H9 (cell line): ENCODE data around the gene SOX11. TPM values are rescaled to one million over a fixed set of nuclear protein-coding genes. Genes with fewer than 3 reads are reported as not detected.

Source experiments
- DNase-seq: peaks from one replicate; pipeline ENCODE4 v3.0.0-alpha.2; 2017
- H2AFZ ChIP-seq: one replicate; pipeline ENCODE4 v1.6.1; 2013; ENCODE audit warnings: mild to moderate bottlenecking, low read length, control low read depth, moderate library complexity
- H2AK5ac ChIP-seq: 2 replicates; pipeline ENCODE4 v1.6.1; 2013; ENCODE audit warnings: low read length, control low read depth, mixed read lengths; ENCODE audit not compliant: insufficient read length
- H2BK120ac ChIP-seq: one replicate; pipeline ENCODE4 v1.6.1; 2013; ENCODE audit warnings: low read depth, mild to moderate bottlenecking, low read length, control low read depth, inconsistent platforms; ENCODE audit not compliant: poor library complexity, severe bottlenecking
- H2BK12ac ChIP-seq: 2 replicates; pipeline ENCODE4 v1.6.1; 2013; ENCODE audit warnings: low read length, control low read depth, mixed read lengths, low read depth; ENCODE audit not compliant: insufficient read length
- H2BK15ac ChIP-seq: 2 replicates; pipeline ENCODE4 v1.6.1; 2013; ENCODE audit warnings: low read depth, low read length, control low read depth
- H2BK20ac ChIP-seq: one replicate; pipeline ENCODE4 v1.6.1; 2013; ENCODE audit warnings: low read depth, mild to moderate bottlenecking, low read length, control low read depth, inconsistent platforms; ENCODE audit not compliant: poor library complexity, severe bottlenecking
- H2BK5ac ChIP-seq: 2 replicates; pipeline ENCODE4 v1.6.1; 2013; ENCODE audit warnings: low read length, control low read depth, mixed read lengths; ENCODE audit not compliant: insufficient read length
- H3K14ac ChIP-seq: 2 replicates; pipeline ENCODE4 v1.6.1; 2013; ENCODE audit warnings: low read length, control low read depth; ENCODE audit not compliant: insufficient read depth
- H3K18ac ChIP-seq: 2 replicates; pipeline ENCODE4 v1.6.1; 2013; ENCODE audit warnings: low read depth, mild to moderate bottlenecking, mixed read lengths, low read length, control low read depth; ENCODE audit not compliant: insufficient read length
- H3K23ac ChIP-seq: 2 replicates; pipeline ENCODE4 v1.6.1; 2013; ENCODE audit warnings: low read length, control low read depth, mixed read lengths, low read depth; ENCODE audit not compliant: insufficient read length
- H3K23me2 ChIP-seq: 2 replicates; pipeline ENCODE4 v1.6.1; 2013; ENCODE audit warnings: low read depth, mild to moderate bottlenecking, mixed read lengths, low read length, control low read depth; ENCODE audit not compliant: insufficient read length, poor library complexity, severe bottlenecking
- H3K27ac ChIP-seq: 2 replicates; pipeline ENCODE4 v1.5.1; 2013; ENCODE audit warnings: low read length, control low read depth, mixed read lengths, low read depth; ENCODE audit not compliant: insufficient read length
- H3K27me3 ChIP-seq: 2 replicates; pipeline ENCODE4 v1.6.1; 2013; ENCODE audit warnings: low read length, control low read depth, inconsistent platforms; ENCODE audit not compliant: insufficient read depth
- H3K4ac ChIP-seq: 2 replicates; pipeline ENCODE4 v1.6.1; 2013; ENCODE audit warnings: low read depth, mild to moderate bottlenecking, control low read depth, inconsistent platforms, low read length, moderate library complexity
- H3K4me1 ChIP-seq: 2 replicates; pipeline ENCODE4 v1.6.1; 2013; ENCODE audit warnings: low read length, control low read depth, inconsistent platforms; ENCODE audit not compliant: insufficient read depth
- H3K4me2 ChIP-seq: 2 replicates; pipeline ENCODE4 v1.6.1; 2013; ENCODE audit warnings: low read length, control low read depth, mixed read lengths; ENCODE audit not compliant: insufficient read length, insufficient read depth
- H3K56ac ChIP-seq: 2 replicates; pipeline ENCODE4 v1.6.1; 2013; ENCODE audit warnings: low read depth, mild to moderate bottlenecking, mixed read lengths, low read length, control low read depth; ENCODE audit not compliant: insufficient read length
- H3K79me1 ChIP-seq: 2 replicates; pipeline ENCODE4 v1.6.1; 2013; ENCODE audit warnings: low read depth, mild to moderate bottlenecking, moderate library complexity, low read length, control low read depth, inconsistent platforms; ENCODE audit not compliant: insufficient read depth, poor library complexity, severe bottlenecking
- H3K79me2 ChIP-seq: 2 replicates; pipeline ENCODE4 v1.6.1; 2013; ENCODE audit warnings: low read length, control low read depth, inconsistent platforms; ENCODE audit not compliant: insufficient read depth
- H3K9ac ChIP-seq: 2 replicates; pipeline ENCODE4 v1.6.1; 2013; ENCODE audit warnings: low read length, control low read depth, mixed read lengths; ENCODE audit not compliant: insufficient read length; ENCODE audit errors: extremely low read depth
- H3K9me3 ChIP-seq: one replicate; pipeline ENCODE4 v1.6.1; 2013; ENCODE audit warnings: low read depth, low read length, inconsistent platforms; ENCODE audit not compliant: control insufficient read depth
- H3T11ph ChIP-seq: one replicate; pipeline ENCODE4 v1.6.1; 2013; ENCODE audit warnings: mild to moderate bottlenecking, low read length, control low read depth, inconsistent platforms
- H4K20me1 ChIP-seq: one replicate; pipeline ENCODE4 v1.6.1; 2013; ENCODE audit not compliant: control insufficient read depth, insufficient read length, insufficient read depth
- H4K5ac ChIP-seq: 2 replicates; pipeline ENCODE4 v1.6.1; 2013; ENCODE audit warnings: low read depth, mild to moderate bottlenecking, mixed read lengths, low read length, control low read depth; ENCODE audit not compliant: insufficient read length
- H4K8ac ChIP-seq: replicated peaks from 2 replicates; pipeline ENCODE4 v1.6.1; 2013; ENCODE audit warnings: low read length, control low read depth, mixed read lengths, low read depth; ENCODE audit not compliant: insufficient read length
- H4K91ac ChIP-seq: 2 replicates; pipeline ENCODE4 v1.6.1; 2013; ENCODE audit warnings: low read depth, mild to moderate bottlenecking, moderate library complexity, mixed read lengths, low read length, control low read depth; ENCODE audit not compliant: insufficient read length
- H3K27ac Mint-ChIP-seq, 3 experiments: 2 replicates in 2 of 3; 3 replicates in 1 of 3; pipeline ENCODE4 v1.8.0; 2020 to 2021; ENCODE audit warnings: mixed read lengths in 3 of 3, mild to moderate bottlenecking in 1 of 3, moderate library complexity in 1 of 3
- H3K27me3 Mint-ChIP-seq: 2 replicates; pipeline ENCODE4 v1.8.0; 2021; ENCODE audit warnings: low read depth, mild to moderate bottlenecking, moderate library complexity, mixed read lengths
- H3K36me3 Mint-ChIP-seq, 3 experiments: 2 replicates in 2 of 3; 3 replicates in 1 of 3; pipeline ENCODE4 v1.8.0; 2020 to 2021; ENCODE audit warnings: low read depth in 3 of 3, mixed read lengths in 3 of 3; ENCODE audit not compliant: insufficient read depth in 1 of 3
- H3K4me1 Mint-ChIP-seq, 2 experiments: 2 replicates each; pipeline ENCODE4 v1.8.0; 2020; ENCODE audit warnings: mixed read lengths in 2 of 2
- H3K4me3 Mint-ChIP-seq, 2 experiments: 2 replicates in 1 of 2; 3 replicates in 1 of 2; pipeline ENCODE4 v1.8.0; 2020 to 2021; ENCODE audit warnings: mild to moderate bottlenecking in 2 of 2, mixed read lengths in 2 of 2, moderate library complexity in 1 of 2
- H3K9me3 Mint-ChIP-seq, 2 experiments: 2 replicates in 1 of 2; 3 replicates in 1 of 2; pipeline ENCODE4 v1.8.0; 2020; ENCODE audit warnings: mild to moderate bottlenecking in 2 of 2, mixed read lengths in 2 of 2, moderate library complexity in 1 of 2
- WGBS: extraction: QIAGEN DNeasy Blood & Tissue Kit; methylation state at CpG from one replicate; pipeline ENCODE4 v1.1.7; 2013; ENCODE audit warnings: missing lambda C conversion rate, low lambda C conversion rate, mixed read lengths; ENCODE audit not compliant: insufficient read length; ENCODE audit errors: extremely low coverage; 5-methylcytosine and 5-hydroxymethylcytosine counted together
- total RNA-seq: library from RNA; stranded (reverse); gene quantifications from 2 replicates; pipeline ENCODE4 v1.2.1, GENCODE V29; 2021
- TF ChIP-seq, protein P1 (sequence below): fragments of 200-600 bp; sonication (generic); conservative IDR thresholded peaks from 3 replicates; pipeline ENCODE4 v1.8.0; 2021; ENCODE audit warnings: antibody characterized with exemption, mild to moderate bottlenecking

The SOX11 gene
- total RNA-seq, 1 experiment from 2014 or later: 43.8 TPM

DNA sequence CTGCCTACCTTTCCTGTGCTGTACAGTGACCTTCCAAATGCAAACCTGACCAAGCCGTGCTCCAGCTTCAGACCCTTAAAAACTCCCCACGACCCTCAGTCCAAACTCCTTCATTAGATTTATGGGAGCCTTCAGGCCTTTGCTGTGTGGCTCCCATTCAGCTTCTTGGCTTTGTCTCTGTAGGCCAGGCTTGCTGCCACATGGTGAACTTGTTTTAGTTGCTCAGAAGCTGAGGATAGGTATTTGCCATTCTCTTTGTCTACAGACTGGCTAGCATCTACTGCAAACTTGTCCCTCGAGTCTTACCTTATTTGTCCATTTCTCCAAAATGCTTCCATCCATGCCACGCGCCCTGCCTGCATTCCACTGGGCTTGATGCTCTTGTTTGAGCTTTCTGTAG is 49.1 kb downstream of the SOX11 start:
- Histone ChIP-seq H2AK5ac (no peak overlapping the region), H2BK12ac (no peak overlapping the region), H4K91ac (no peak overlapping the region), H2BK20ac (no peak overlapping the region), H2BK5ac (no peak overlapping the region), H3K79me2 (no peaks in the 10 kb centered on the region), H3K4me2 (no peak overlapping the region), H3K4me1 (peaks cover 7% of the 10 kb centered on the region; the same call in 1 of the 2 replicates), H3K9me3 (no peaks in the 10 kb centered on the region), H3K27me3 (no peaks in the 10 kb centered on the region; the same call in 1 of the 2 replicates), H4K20me1 (no peaks in the 10 kb centered on the region), H3K56ac (no peak overlapping the region), H3K18ac (no peak overlapping the region), H4K5ac (no peak overlapping the region), H4K8ac (no peak overlapping the region), H3K14ac (no peak overlapping the region), H3T11ph (no peak overlapping the region), H3K79me1 (no peaks in the 10 kb centered on the region), H2BK120ac (no peak overlapping the region), H2BK15ac (no peak overlapping the region), H3K27ac (no peak overlapping the region), H3K23ac (no peak overlapping the region), H3K9ac (no peak overlapping the region), H3K23me2 (no peaks in the 10 kb centered on the region), H2AFZ (no peak overlapping the region), H3K4ac (no peak overlapping the region)
- H3K4me3 Mint-ChIP-seq: no peak overlapping the region
- WGBS: no CpG with 5 or more reads among the region's 5 CpGs
- H3K36me3 Mint-ChIP-seq: no peaks in the 10 kb centered on the region
- DNase-seq: no peak
- H3K27me3 Mint-ChIP-seq: peaks cover 8% of the 10 kb centered on the region
- no peak overlapping the region for H3K27ac Mint-ChIP-seq
- TF ChIP-seq, protein P1, sequence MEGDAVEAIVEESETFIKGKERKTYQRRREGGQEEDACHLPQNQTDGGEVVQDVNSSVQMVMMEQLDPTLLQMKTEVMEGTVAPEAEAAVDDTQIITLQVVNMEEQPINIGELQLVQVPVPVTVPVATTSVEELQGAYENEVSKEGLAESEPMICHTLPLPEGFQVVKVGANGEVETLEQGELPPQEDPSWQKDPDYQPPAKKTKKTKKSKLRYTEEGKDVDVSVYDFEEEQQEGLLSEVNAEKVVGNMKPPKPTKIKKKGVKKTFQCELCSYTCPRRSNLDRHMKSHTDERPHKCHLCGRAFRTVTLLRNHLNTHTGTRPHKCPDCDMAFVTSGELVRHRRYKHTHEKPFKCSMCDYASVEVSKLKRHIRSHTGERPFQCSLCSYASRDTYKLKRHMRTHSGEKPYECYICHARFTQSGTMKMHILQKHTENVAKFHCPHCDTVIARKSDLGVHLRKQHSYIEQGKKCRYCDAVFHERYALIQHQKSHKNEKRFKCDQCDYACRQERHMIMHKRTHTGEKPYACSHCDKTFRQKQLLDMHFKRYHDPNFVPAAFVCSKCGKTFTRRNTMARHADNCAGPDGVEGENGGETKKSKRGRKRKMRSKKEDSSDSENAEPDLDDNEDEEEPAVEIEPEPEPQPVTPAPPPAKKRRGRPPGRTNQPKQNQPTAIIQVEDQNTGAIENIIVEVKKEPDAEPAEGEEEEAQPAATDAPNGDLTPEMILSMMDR: no peak
- no peaks in the 10 kb centered on the region for H3K9me3 Mint-ChIP-seq
- H3K4me1 Mint-ChIP-seq: peaks cover 27 to 30% of the 10 kb centered on the region in 2 experiments
